Peyer's patch (tissue), 4 donors: ENCODE data around the gene CD4.

Experiments used
- POLR2A ChIP-seq, 2 donors: fragments of 450-650 bp; IDR thresholded peaks; one replicate each; pipeline ENCODE4 v1.5.1; 2017; ENCODE audit warnings: antibody characterized with exemption in 2 of 2, mild to moderate bottlenecking in 2 of 2, moderate library complexity in 2 of 2
- TF ChIP-seq, protein P1 (sequence below), 6 experiments: fragments of 450-650 bp in 4 of 6; fragments of 200-600 bp in 2 of 6; sonication (generic) in 1 of 6; IDR thresholded peaks; one replicate each; pipeline ENCODE4 v1.5.1; 2017 to 2019; ENCODE audit warnings: antibody characterized with exemption in 6 of 6, mild to moderate bottlenecking in 3 of 6, moderate library complexity in 1 of 6

DNA sequence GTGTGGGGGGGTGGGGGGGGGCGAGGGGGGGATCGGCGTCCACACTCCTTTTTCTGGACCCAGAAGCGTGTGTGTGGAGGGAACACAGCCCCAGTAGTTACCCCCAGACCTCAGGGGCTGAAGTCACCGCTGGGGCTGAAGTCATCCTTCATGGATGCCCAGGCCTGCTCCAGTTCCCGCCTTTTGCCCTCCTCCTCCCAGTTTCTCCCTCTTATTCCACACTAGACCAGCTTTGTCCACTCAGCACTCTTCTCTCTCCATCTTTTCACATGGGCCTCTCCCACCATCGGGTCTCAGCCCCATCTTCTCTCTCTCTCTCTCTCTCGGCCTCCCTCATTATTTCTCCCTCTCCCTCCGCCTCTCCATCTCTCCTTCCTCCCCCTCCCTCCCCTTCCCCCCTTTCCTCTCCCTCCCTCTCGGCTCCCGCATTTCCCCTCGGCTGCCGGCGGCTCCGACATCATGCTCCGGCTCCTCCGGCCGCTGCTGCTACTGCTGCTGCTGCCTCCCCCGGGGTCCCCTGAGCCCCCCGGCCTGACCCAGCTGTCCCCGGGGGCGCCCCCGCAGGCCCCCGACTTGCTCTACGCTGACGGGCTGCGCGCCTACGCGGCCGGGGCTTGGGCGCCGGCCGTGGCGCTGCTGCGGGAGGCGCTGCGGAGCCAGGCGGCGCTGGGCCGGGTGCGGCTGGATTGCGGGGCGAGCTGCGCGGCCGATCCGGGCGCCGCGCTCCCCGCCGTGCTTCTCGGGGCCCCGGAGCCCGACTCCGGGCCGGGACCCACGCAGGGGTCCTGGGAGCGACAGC is 38.9 kb downstream of the CD4 start, which contains the start of gene P3H3:
- TF ChIP-seq, protein P1, sequence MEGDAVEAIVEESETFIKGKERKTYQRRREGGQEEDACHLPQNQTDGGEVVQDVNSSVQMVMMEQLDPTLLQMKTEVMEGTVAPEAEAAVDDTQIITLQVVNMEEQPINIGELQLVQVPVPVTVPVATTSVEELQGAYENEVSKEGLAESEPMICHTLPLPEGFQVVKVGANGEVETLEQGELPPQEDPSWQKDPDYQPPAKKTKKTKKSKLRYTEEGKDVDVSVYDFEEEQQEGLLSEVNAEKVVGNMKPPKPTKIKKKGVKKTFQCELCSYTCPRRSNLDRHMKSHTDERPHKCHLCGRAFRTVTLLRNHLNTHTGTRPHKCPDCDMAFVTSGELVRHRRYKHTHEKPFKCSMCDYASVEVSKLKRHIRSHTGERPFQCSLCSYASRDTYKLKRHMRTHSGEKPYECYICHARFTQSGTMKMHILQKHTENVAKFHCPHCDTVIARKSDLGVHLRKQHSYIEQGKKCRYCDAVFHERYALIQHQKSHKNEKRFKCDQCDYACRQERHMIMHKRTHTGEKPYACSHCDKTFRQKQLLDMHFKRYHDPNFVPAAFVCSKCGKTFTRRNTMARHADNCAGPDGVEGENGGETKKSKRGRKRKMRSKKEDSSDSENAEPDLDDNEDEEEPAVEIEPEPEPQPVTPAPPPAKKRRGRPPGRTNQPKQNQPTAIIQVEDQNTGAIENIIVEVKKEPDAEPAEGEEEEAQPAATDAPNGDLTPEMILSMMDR (IDR thresholded peaks at IDR 0.05): peak in 2 of 6 experiments; percentile 2 to 29
- no peak for TF ChIP-seq POLR2A (IDR thresholded peaks at IDR 0.05)
